ENCODE measurements around the gene UGT1A4. TPM values are rescaled to one million over a fixed set of nuclear protein-coding genes. Genes with fewer than 3 reads are reported as not detected.

UGT1A4 gene
- total RNA-seq, 1 experiment from 2014 or later, result not detected

- POLR2A ChIA-PET, result interaction anchor here (0.7 to 2.9 kb wide), 2 partner anchors 11 to 25 kb away, joined by 3 to 20 read pairs; no protein-coding TSS in a partner anchor
- no peak overlapping the region for H3K4me3 Mint-ChIP-seq (ENCODE audit: unreplicated experiment)
- CTCF ChIA-PET, result no interaction called here
- TF ChIP-seq, protein P1, sequence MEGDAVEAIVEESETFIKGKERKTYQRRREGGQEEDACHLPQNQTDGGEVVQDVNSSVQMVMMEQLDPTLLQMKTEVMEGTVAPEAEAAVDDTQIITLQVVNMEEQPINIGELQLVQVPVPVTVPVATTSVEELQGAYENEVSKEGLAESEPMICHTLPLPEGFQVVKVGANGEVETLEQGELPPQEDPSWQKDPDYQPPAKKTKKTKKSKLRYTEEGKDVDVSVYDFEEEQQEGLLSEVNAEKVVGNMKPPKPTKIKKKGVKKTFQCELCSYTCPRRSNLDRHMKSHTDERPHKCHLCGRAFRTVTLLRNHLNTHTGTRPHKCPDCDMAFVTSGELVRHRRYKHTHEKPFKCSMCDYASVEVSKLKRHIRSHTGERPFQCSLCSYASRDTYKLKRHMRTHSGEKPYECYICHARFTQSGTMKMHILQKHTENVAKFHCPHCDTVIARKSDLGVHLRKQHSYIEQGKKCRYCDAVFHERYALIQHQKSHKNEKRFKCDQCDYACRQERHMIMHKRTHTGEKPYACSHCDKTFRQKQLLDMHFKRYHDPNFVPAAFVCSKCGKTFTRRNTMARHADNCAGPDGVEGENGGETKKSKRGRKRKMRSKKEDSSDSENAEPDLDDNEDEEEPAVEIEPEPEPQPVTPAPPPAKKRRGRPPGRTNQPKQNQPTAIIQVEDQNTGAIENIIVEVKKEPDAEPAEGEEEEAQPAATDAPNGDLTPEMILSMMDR (IDR thresholded peaks at IDR 0.05; ENCODE audit: unreplicated experiment), result no peak
- intact Hi-C loops (cut with micrococcal nuclease), result no loop called here
- H3K27me3 Mint-ChIP-seq (ENCODE audit: insufficient read depth, unreplicated experiment), result no peaks in the 10 kb centered on the region
- no peaks in the 10 kb centered on the region for H3K36me3 Mint-ChIP-seq (ENCODE audit: insufficient read depth, unreplicated experiment)
- H3K4me1 Mint-ChIP-seq (ENCODE audit: insufficient read depth, unreplicated experiment), result peaks cover 7% of the 10 kb centered on the region
- BruUV-seq (replicated peaks), result no TSS peak
- DNase-seq (ENCODE audit: unreplicated experiment), result no peak
- no peak overlapping the region for H3K27ac Mint-ChIP-seq (ENCODE audit: low read depth, unreplicated experiment)
- peaks cover 15% of the 10 kb centered on the region for H3K9me3 Mint-ChIP-seq (ENCODE audit: unreplicated experiment)
These were observed 16.3 kb upstream of the UGT1A4 start for GRCh38 chr2:233702238-233702637.

DNA sequence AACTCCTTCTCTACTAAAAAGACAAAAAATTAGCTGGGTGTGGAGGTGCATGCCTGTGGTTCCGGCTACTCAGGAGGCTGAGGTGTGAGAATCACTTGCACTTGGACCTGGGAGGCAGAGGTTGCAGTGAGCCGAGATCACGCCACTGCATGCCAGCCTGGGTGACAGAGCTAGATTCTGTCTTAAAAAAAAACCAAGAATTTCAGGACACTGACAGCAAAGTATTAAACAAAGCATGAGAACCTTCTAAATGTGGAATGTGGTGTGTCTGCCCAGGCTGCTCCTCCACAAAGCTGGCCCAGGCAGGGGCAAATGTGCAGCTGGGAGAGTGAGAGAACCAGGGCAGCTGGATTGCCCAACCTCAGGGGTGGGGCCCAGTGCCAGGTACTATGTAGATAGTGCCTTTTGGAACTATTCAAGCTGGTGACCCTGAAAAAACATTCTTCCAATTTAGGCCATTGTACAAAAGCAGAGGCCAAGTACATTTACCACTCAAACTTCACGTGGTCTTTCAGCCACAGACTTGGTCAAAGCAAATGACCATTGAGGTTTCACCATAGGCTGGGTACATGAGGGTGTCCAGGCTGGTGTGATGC, 12.5 kb upstream of the UGT1A4 start:
- TF ChIP-seq, protein P1 (IDR thresholded peaks at IDR 0.05; ENCODE audit: unreplicated experiment), result no peak
- H3K36me3 Mint-ChIP-seq (ENCODE audit: insufficient read depth, unreplicated experiment), result peaks cover 7% of the 10 kb centered on the region
- intact Hi-C loops (cut with micrococcal nuclease), result no loop called here
- ChIA-PET POLR2A (interaction anchor here (0.8 to 5.2 kb wide), 9 partner anchors 10 to 218 kb away, joined by 3 to 91 read pairs (median 5); partner anchors contain the start of genes UGT1A6, UGT1A7 and USP40), CTCF (interaction anchor here (0.7 to 1.2 kb wide), 3 partner anchors 13 to 160 kb away, joined by 3 to 4 read pairs (median 3); no protein-coding TSS in a partner anchor)
- no peak overlapping the region for H3K4me3 Mint-ChIP-seq (ENCODE audit: unreplicated experiment)
- peaks cover 15% of the 10 kb centered on the region for H3K9me3 Mint-ChIP-seq (ENCODE audit: unreplicated experiment)
- BruUV-seq (replicated peaks), result no TSS peak
- H3K4me1 Mint-ChIP-seq (ENCODE audit: insufficient read depth, unreplicated experiment), result peaks cover 19% of the 10 kb centered on the region
- H3K27ac Mint-ChIP-seq (ENCODE audit: low read depth, unreplicated experiment), result no peak overlapping the region
- H3K27me3 Mint-ChIP-seq (ENCODE audit: insufficient read depth, unreplicated experiment), result no peaks in the 10 kb centered on the region
- peak; percentile 48 for DNase-seq (ENCODE audit: unreplicated experiment)

GRCh38 chr2:233706720-233707119, 11.8 kb upstream of the UGT1A4 start:
- TF ChIP-seq, protein P1 (IDR thresholded peaks at IDR 0.05; ENCODE audit: unreplicated experiment), result no peak
- Mint-ChIP-seq H3K27me3 (ENCODE audit: insufficient read depth, unreplicated experiment) (no peaks in the 10 kb centered on the region), H3K27ac (ENCODE audit: low read depth, unreplicated experiment) (no peak overlapping the region), H3K36me3 (ENCODE audit: insufficient read depth, unreplicated experiment) (peaks cover 7% of the 10 kb centered on the region), H3K4me1 (ENCODE audit: insufficient read depth, unreplicated experiment) (peaks cover 24% of the 10 kb centered on the region), H3K4me3 (ENCODE audit: unreplicated experiment) (no peak overlapping the region), H3K9me3 (ENCODE audit: unreplicated experiment) (peaks cover 15% of the 10 kb centered on the region)
- CTCF ChIA-PET, result interaction anchor here (0.6 kb wide), 1 partner anchor 66 kb away, joined by 3 read pairs; no protein-coding TSS in a partner anchor
- DNase-seq (ENCODE audit: unreplicated experiment), result peak; percentile 35
- intact Hi-C loops (cut with micrococcal nuclease), result no loop called here
- POLR2A ChIA-PET, result interaction anchor here (0.6 to 5.2 kb wide), 9 partner anchors 10 to 1292 kb away, joined by 3 to 91 read pairs (median 3); partner anchors contain the start of genes UGT1A6, UGT1A7 and USP40
- no TSS peak for BruUV-seq (replicated peaks)

- H3K27ac Mint-ChIP-seq (ENCODE audit: low read depth, unreplicated experiment), result no peak overlapping the region
- BruUV-seq (replicated peaks), result no TSS peak
- intact Hi-C loops (cut with micrococcal nuclease), result no loop called here
- H3K27me3 Mint-ChIP-seq (ENCODE audit: insufficient read depth, unreplicated experiment), result no peaks in the 10 kb centered on the region
- peaks cover 7% of the 10 kb centered on the region for H3K36me3 Mint-ChIP-seq (ENCODE audit: insufficient read depth, unreplicated experiment)
- TF ChIP-seq, protein P1 (IDR thresholded peaks at IDR 0.05; ENCODE audit: unreplicated experiment), result no peak
- ChIA-PET CTCF (no interaction called here), POLR2A (interaction anchor here (0.7 to 5.2 kb wide), 6 partner anchors 17 to 224 kb away, joined by 3 to 91 read pairs (median 10); partner anchors contain the start of genes UGT1A6, UGT1A7 and USP40)
- peak; percentile 45 for DNase-seq (ENCODE audit: unreplicated experiment)
- H3K9me3 Mint-ChIP-seq (ENCODE audit: unreplicated experiment), result peaks cover 13% of the 10 kb centered on the region
- H3K4me3 Mint-ChIP-seq (ENCODE audit: unreplicated experiment), result no peak overlapping the region
- peaks cover 24% of the 10 kb centered on the region for H3K4me1 Mint-ChIP-seq (ENCODE audit: insufficient read depth, unreplicated experiment)
These were observed 10.4 kb upstream of the UGT1A4 start for GRCh38 chr2:233707940-233708644.

Measured in MCF 10A (cell line).